Measurements from ENCODE around the gene PPP1R7. TPM values are rescaled to one million over a fixed set of nuclear protein-coding genes. Genes with fewer than 3 reads are reported as not detected.

Gene PPP1R7
- total and polyA plus RNA-seq, 2 of the 4 experiments (the other 2 are of a cell fraction): 60.8 to 70.0 TPM

DNA sequence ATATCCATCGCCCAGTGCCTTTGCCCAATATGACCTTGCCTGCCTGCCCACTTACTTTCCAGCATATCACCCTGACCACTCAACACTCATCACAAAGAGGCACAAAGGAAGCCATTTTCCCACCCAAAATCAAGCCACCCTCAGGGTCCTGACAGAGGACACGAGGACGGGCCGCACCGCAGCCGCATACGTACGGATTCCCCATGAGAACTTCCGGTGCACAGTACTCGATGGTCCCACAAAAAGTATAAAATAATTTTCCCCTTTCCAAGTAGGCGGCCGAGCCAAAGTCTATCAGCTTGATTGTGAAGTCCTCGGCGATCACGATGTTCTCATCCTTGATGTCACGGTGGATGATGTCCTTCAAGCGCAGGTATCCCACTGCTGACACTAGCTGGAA, 38.2 kb upstream of the PPP1R7 start:
- Histone ChIP-seq H3K27me3 (ENCODE audit: control insufficient read depth, insufficient read depth, low read length) (no peaks in the 10 kb centered on the region), H4K20me1 (ENCODE audit: insufficient read depth, low read length) (no peaks in the 10 kb centered on the region), H3K9ac (ENCODE audit: low read depth, low read length) (no peak overlapping the region), H2AFZ (replicated peaks; ENCODE audit: low read length, poor library complexity) (no peak overlapping the region), H2AK5ac (ENCODE audit: low read depth, low read length) (no peak overlapping the region), H4K91ac (ENCODE audit: insufficient read depth, low read depth, low read length) (no peak overlapping the region), H3K14ac (replicated peaks; ENCODE audit: low read depth, low read length) (no peak overlapping the region), H2BK120ac (ENCODE audit: low read depth, low read length) (no peak overlapping the region), H3K4me3 (ENCODE audit: insufficient read depth, low read depth, low read length) (no peak overlapping the region), H3K79me1 (ENCODE audit: low read depth in 1 of 2, low read length in 2 of 2) (0 out of 4 replicates have a peak, but pooled peaks cover 0 to 2% of the 10 kb centered on the region in 2 experiments), H3K4me1 (ENCODE audit: control insufficient read depth, insufficient read depth, low read length) (no peaks in the 10 kb centered on the region), H3K36me3 (ENCODE audit: control insufficient read depth, insufficient read depth, low read length) (0 out of 2 replicates have a peak, but pooled peaks cover under 1% of the 10 kb centered on the region), H4K5ac (ENCODE audit: low read depth, low read length) (no peak overlapping the region), H3K56ac (ENCODE audit: extremely low read depth, insufficient read depth, low read length) (no peak overlapping the region), H4K8ac (ENCODE audit: low read depth in 2 of 2, low read length in 2 of 2) (no peak overlapping the region), H3K9me3 (ENCODE audit: control insufficient read depth, insufficient read depth, low read length) (no peaks in the 10 kb centered on the region), H2AK9ac (replicated peaks; ENCODE audit: low read depth, low read length, poor library complexity) (no peak overlapping the region), H3K27ac (ENCODE audit: insufficient read depth, low read length) (no peak overlapping the region), H3K4ac (ENCODE audit: low read depth, low read length) (no peak overlapping the region), H2BK5ac (ENCODE audit: low read depth, low read length, poor library complexity, severe bottlenecking) (no peak overlapping the region), H3K4me2 (ENCODE audit: low read depth, low read length) (no peak overlapping the region), H3K9me1 (ENCODE audit: insufficient read depth, low read length) (peaks cover 6% of the 10 kb centered on the region; the same call in 1 of the 2 replicates), H2BK15ac (ENCODE audit: low read depth, low read length) (no peak overlapping the region), H3K23ac (ENCODE audit: low read depth, low read length) (no peak overlapping the region), H2BK20ac (ENCODE audit: low read depth, low read length) (no peak overlapping the region), H3K18ac (ENCODE audit: low read depth, low read length) (no peak overlapping the region)
- WGBS, 2 experiments (ENCODE audit: extremely low coverage in 2 of 2, insufficient read length in 1 of 2): 89% methylated on average over 5 of the region's 17 CpGs; no CpG with 5 or more reads in 1 of the 2 experiments
- no peak for DNase-seq
- ChIA-PET POLR2A (ENCODE audit: unreplicated experiment) (no interaction called here), CTCF (no interaction called here)
- TF ChIP-seq NFE2L2 (IDR thresholded peaks at IDR 0.05; ENCODE audit: low read depth, low read length) (no peak), CHD1 (IDR thresholded peaks at IDR 0.05; ENCODE audit: low read depth, low read length) (no peak), MAZ (IDR thresholded peaks at IDR 0.05; ENCODE audit: borderline replicate concordance, low read depth, low read length) (no peak), BHLHE40 (IDR thresholded peaks at IDR 0.05; ENCODE audit: low read depth, low read length) (no peak), POLR2A (IDR thresholded peaks at IDR 0.05; ENCODE audit: low read depth, low read length) (no peak), MXI1 (IDR thresholded peaks at IDR 0.05; ENCODE audit: borderline replicate concordance, low read depth, low read length) (no peak), SMC3 (IDR thresholded peaks at IDR 0.05; ENCODE audit: low read depth, low read length) (no peak), FOS (IDR thresholded peaks at IDR 0.05; ENCODE audit: low read depth, low read length) (no peak), RAD21 (IDR thresholded peaks at IDR 0.05; ENCODE audit: low read length) (no peak), RFX5 (IDR thresholded peaks at IDR 0.05; ENCODE audit: low read depth, low read length) (no peak)
- TF ChIP-seq, protein P1, sequence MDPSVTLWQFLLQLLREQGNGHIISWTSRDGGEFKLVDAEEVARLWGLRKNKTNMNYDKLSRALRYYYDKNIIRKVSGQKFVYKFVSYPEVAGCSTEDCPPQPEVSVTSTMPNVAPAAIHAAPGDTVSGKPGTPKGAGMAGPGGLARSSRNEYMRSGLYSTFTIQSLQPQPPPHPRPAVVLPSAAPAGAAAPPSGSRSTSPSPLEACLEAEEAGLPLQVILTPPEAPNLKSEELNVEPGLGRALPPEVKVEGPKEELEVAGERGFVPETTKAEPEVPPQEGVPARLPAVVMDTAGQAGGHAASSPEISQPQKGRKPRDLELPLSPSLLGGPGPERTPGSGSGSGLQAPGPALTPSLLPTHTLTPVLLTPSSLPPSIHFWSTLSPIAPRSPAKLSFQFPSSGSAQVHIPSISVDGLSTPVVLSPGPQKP (IDR thresholded peaks at IDR 0.05; ENCODE audit: borderline replicate concordance, low read depth, low read length): no peak
- TF ChIP-seq, protein P2, sequence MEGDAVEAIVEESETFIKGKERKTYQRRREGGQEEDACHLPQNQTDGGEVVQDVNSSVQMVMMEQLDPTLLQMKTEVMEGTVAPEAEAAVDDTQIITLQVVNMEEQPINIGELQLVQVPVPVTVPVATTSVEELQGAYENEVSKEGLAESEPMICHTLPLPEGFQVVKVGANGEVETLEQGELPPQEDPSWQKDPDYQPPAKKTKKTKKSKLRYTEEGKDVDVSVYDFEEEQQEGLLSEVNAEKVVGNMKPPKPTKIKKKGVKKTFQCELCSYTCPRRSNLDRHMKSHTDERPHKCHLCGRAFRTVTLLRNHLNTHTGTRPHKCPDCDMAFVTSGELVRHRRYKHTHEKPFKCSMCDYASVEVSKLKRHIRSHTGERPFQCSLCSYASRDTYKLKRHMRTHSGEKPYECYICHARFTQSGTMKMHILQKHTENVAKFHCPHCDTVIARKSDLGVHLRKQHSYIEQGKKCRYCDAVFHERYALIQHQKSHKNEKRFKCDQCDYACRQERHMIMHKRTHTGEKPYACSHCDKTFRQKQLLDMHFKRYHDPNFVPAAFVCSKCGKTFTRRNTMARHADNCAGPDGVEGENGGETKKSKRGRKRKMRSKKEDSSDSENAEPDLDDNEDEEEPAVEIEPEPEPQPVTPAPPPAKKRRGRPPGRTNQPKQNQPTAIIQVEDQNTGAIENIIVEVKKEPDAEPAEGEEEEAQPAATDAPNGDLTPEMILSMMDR (conservative IDR thresholded peaks at IDR 0.05; ENCODE audit: low read depth, low read length): no peak
- dilution Hi-C loops (cut with HindIII; ENCODE audit: low sequenced_read_pairs, unreplicated experiment) (no loop called here), in situ Hi-C loops (cut with MboI; ENCODE audit: low sequenced_read_pairs) (no loop called here), intact Hi-C loops (cut with micrococcal nuclease) (no loop called here)
- BruUV-seq (replicated peaks): no TSS peak
- ATAC-seq (ENCODE audit: low read depth): no peak

Measured in IMR-90 (cell line).